Natural killer cell (primary cell): ENCODE results near the gene OR1F1. TPM values are rescaled to one million over a fixed set of nuclear protein-coding genes. Genes with fewer than 3 reads are reported as not detected.

ENCODE experiments used
- ATAC-seq, 3 donors: fragments of 150-1000 bp in 2 of 3; fragments of 200-7000 bp in 1 of 3; cut with Tn5 transposase; 1 replicate in 1 of 3; 2 replicates in 2 of 3; pipeline ENCODE4 v1.10.0; 2021; ENCODE audit warnings: mild to moderate bottlenecking in 2 of 3, moderate library complexity in 2 of 3
- DNase-seq, 2 donors: peaks; one replicate each; pipeline versions ENCODE4 v3.0.0 to v3.0.0-alpha.2; 2013 to 2021; ENCODE audit warnings: mixed read lengths in 1 of 2
- H3K27ac ChIP-seq: one replicate; pipeline ENCODE4 v1.5.1; 2013; ENCODE audit warnings: mild to moderate bottlenecking, low read length
- H3K27me3 ChIP-seq: one replicate; pipeline ENCODE4 v1.6.1; 2013; ENCODE audit warnings: low read length; ENCODE audit not compliant: control insufficient read depth, insufficient read depth
- H3K36me3 ChIP-seq: one replicate; pipeline ENCODE4 v1.6.1; 2013; ENCODE audit warnings: low read length; ENCODE audit not compliant: control insufficient read depth, insufficient read depth
- H3K4me1 ChIP-seq: one replicate; pipeline ENCODE4 v1.6.1; 2013; ENCODE audit warnings: low read length; ENCODE audit not compliant: control insufficient read depth, insufficient read depth
- H3K4me3 ChIP-seq: one replicate; pipeline ENCODE4 v1.5.1; 2013; ENCODE audit warnings: low read length
- H3K9me3 ChIP-seq: one replicate; pipeline ENCODE4 v1.6.1; 2013; ENCODE audit warnings: low read length; ENCODE audit not compliant: control insufficient read depth, insufficient read depth
- H3K27ac Mint-ChIP-seq, 2 donors: one replicate each; pipeline ENCODE4 v1.8.0; 2022; ENCODE audit warnings: mild to moderate bottlenecking in 2 of 2, mixed read lengths in 2 of 2, moderate library complexity in 1 of 2
- H3K27me3 Mint-ChIP-seq, 2 donors: one replicate each; pipeline ENCODE4 v1.8.0; 2022; ENCODE audit warnings: low read depth in 2 of 2, mixed read lengths in 2 of 2
- H3K36me3 Mint-ChIP-seq: one replicate; pipeline ENCODE4 v1.8.0; 2022; ENCODE audit warnings: mixed read lengths
- H3K4me1 Mint-ChIP-seq, 2 donors: one replicate each; pipeline ENCODE4 v1.8.0; 2022; ENCODE audit warnings: mixed read lengths in 2 of 2
- H3K4me3 Mint-ChIP-seq: one replicate; pipeline ENCODE4 v1.8.0; 2022; ENCODE audit warnings: mild to moderate bottlenecking, moderate library complexity, mixed read lengths
- H3K9me3 Mint-ChIP-seq, 2 donors: one replicate each; pipeline ENCODE4 v1.8.0; 2022; ENCODE audit warnings: mixed read lengths in 2 of 2
- CTCF ChIP-seq: fragments of 200-600 bp; IDR thresholded peaks from one replicate; pipeline ENCODE4 v1.8.0; 2022; ENCODE audit warnings: antibody characterized with exemption
- WGBS: methylation state at CpG from one replicate; pipeline ENCODE4 v1.1.7; 2013; ENCODE audit warnings: missing lambda C conversion rate; ENCODE audit not compliant: insufficient coverage; 5-methylcytosine and 5-hydroxymethylcytosine counted together
- intact Hi-C: fragments of 100-400 bp; cut with micrococcal nuclease; formaldehyde crosslinking; loops from one replicate; pipeline ENCODE4 v1.14.2; 2022
- total RNA-seq, 4 donors: library from RNA; stranded (reverse); fragments of 120-200 nt in 1 of 4; gene quantifications; one replicate each; pipeline versions ENCODE4 v1.2.3 to v1.2.4, GENCODE V29; 2013 to 2022

The OR1F1 gene
- total RNA-seq, 3 donors from 2014 or later (not counting 1 experiment from before 2014, with no cell fraction given): not detected

GRCh38 chr16:3254309-3254708 lies 66.3 kb downstream of the OR1F1 start:
- H3K27me3 Mint-ChIP-seq: peaks cover 13 to 14% of the 10 kb centered on the region in 2 donors
- no peaks in the 10 kb centered on the region for H3K9me3 Mint-ChIP-seq
- intact Hi-C loops: no loop called here
- no peak overlapping the region for H3K4me3 ChIP-seq
- WGBS: 56% methylated on average over 35 of the region's 35 CpGs
- H3K27ac Mint-ChIP-seq: no peak overlapping the region
- peaks cover 6% of the 10 kb centered on the region for H3K4me1 ChIP-seq
- H3K27me3 ChIP-seq: no peaks in the 10 kb centered on the region
- no peaks in the 10 kb centered on the region for H3K9me3 ChIP-seq
- no peak overlapping the region for H3K4me3 Mint-ChIP-seq
- ATAC-seq (no peak), DNase-seq (no peak)
- no peaks in the 10 kb centered on the region for H3K4me1 Mint-ChIP-seq
- no peaks in the 10 kb centered on the region for H3K36me3 ChIP-seq
- H3K36me3 Mint-ChIP-seq: no peaks in the 10 kb centered on the region
- H3K27ac ChIP-seq: no peak overlapping the region
- no peak for TF ChIP-seq CTCF

Other genes starting within 250 kb of the OR1F1 start
- under 1 TPM in 1 of 3 donors, not detected in 2; 0.16 TPM for gene KREMEN2, start 223.9 kb upstream of the OR1F1 start, total RNA-seq
- gene PAQR4, start 218.9 kb upstream of the OR1F1 start, total RNA-seq: 1 to 10 TPM; 2.9 to 4.4 (median 3.5) TPM
- gene PKMYT1, start 207.8 kb upstream of the OR1F1 start, total RNA-seq: 1 to 10 TPM; 2.6 to 5.9 (median 3.5) TPM
- under 1 TPM in 2 of 3 donors, not detected in 1; 0.34 to 0.35 TPM for gene CLDN9, start 175.3 kb upstream of the OR1F1 start, total RNA-seq
- gene CLDN6, start 170.0 kb upstream of the OR1F1 start, total RNA-seq: not detected
- gene TNFRSF12A, start 167.8 kb upstream of the OR1F1 start, total RNA-seq: 1 to 10 TPM; 2.4 to 3.7 (median 3.1) TPM
- 10 to 100 TPM; 15.4 to 21.8 (median 16.0) TPM for gene HCFC1R1, start 164.3 kb upstream of the OR1F1 start, total RNA-seq
- 10 to 100 TPM; 17.1 to 21.5 (median 17.2) TPM for gene THOC6, start 164.2 kb upstream of the OR1F1 start, total RNA-seq
- not detected for gene BICDL2, start 151.3 kb upstream of the OR1F1 start, total RNA-seq
- gene MMP25, start 141.6 kb upstream of the OR1F1 start, total RNA-seq: 10 to 100 TPM in 1 of 3 donors, 1 to 10 TPM in 2; 2.0 to 62.2 (median 5.6) TPM
- gene IL32, start 122.6 kb upstream of the OR1F1 start, total RNA-seq: 100 to 1,000 TPM; 305 to 562 (median 319) TPM
- gene ZSCAN10, start 88.9 kb upstream of the OR1F1 start, total RNA-seq: under 1 TPM; 0.65 to 0.96 (median 0.77) TPM
- gene ZNF205, start 75.6 kb upstream of the OR1F1 start, total RNA-seq: under 1 TPM in 1 of 3 donors, not detected in 2; 0.16 TPM
- gene ZNF213, start 53.2 kb upstream of the OR1F1 start, total RNA-seq: 1 to 10 TPM; 4.8 to 6.8 (median 5.1) TPM
- gene ZNF200, start 47.0 kb downstream of the OR1F1 start, total RNA-seq: 10 to 100 TPM in 1 of 3 donors, 1 to 10 TPM in 2; 5.3 to 10.9 (median 5.6) TPM
- gene MEFV, start 68.4 kb downstream of the OR1F1 start, total RNA-seq: 1 to 10 TPM; 2.4 to 6.2 (median 5.4) TPM
- 10 to 100 TPM; 25.7 to 38.8 (median 28.1) TPM for gene ZNF263, start 95.3 kb downstream of the OR1F1 start, total RNA-seq
- gene TIGD7, start 117.2 kb downstream of the OR1F1 start, total RNA-seq: 1 to 10 TPM; 3.7 to 9.1 (median 3.7) TPM
- gene ZNF75A, start 117.3 kb downstream of the OR1F1 start, total RNA-seq: 10 to 100 TPM; 30.6 to 44.6 (median 39.0) TPM
- not detected for gene OR2C1, start 167.7 kb downstream of the OR1F1 start, total RNA-seq
- gene ZSCAN32, start 212.8 kb downstream of the OR1F1 start, total RNA-seq: 10 to 100 TPM in 2 of 3 donors, 1 to 10 TPM in 1; 7.5 to 14.2 (median 14.1) TPM
- 1 to 10 TPM; 3.5 to 9.0 (median 7.5) TPM for gene ZNF174, start 213.0 kb downstream of the OR1F1 start, total RNA-seq